HG02642 (cell line): Measurements from ENCODE around the gene PLPP4.

Source experiments
- ATAC-seq: cut with Tn5 transposase; IDR thresholded peaks from one replicate; pipeline ENCODE4 v1.9.1; 2021; ENCODE audit warnings: mild to moderate bottlenecking; ENCODE audit not compliant: unreplicated experiment, poor library complexity

The PLPP4 gene

GRCh38 chr10:120456626-120457430 lies at the start of gene PLPP4:
Gene PLPP4 (plus strand): TSS chr10:120457227. CDS start chr10:120457306, 79 bp downstream.
- no peak for ATAC-seq

DNA sequence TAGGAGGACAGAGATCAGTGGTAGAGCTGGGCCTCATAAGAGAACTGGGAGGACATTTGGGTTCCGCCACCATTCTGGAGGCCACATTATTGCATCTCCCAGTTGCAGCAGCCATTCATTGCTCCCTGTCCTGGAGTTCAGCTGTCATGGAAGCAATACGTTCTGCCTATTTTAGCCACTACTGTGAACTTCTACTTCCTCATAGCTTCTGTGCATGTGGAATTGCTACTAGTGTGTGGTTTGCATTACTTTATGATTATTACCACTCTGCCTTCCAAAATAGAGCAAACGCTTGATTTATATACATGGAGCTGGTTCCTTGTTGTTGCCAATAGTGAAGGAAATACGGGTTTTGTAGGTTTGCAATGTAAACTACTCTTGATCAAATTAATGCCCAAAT lies 47.2 kb upstream of the PLPP4 start:
- no peak for ATAC-seq

DNA sequence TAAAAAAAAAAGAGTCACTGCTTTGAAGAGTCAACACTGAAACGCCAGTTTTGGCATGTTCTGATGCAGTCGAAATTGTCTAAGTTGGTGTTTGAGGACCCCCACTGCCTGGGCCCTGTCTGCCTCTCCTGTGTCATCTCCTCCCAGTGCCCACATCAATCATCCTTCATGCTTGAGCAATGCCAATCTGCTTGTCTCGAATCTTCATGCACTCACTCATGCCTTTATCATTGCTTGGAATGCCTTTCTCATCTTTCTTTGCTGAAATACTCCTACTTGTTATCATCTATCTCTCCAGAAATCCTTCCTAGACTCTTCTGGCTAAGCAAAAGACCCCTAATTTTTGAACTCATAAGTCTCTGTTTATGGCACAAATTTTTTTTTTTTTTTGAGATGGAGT lies 42.1 kb upstream of the PLPP4 start:
- no peak for ATAC-seq

GRCh38 chr10:120415709-120416330 lies 41.2 kb upstream of the PLPP4 start:
- no peak for ATAC-seq

- no peak for ATAC-seq
Observed at GRCh38 chr10:120420421-120420820, 36.6 kb upstream of the PLPP4 start.

- ATAC-seq: no peak
Observed at GRCh38 chr10:120421250-120421649, 35.8 kb upstream of the PLPP4 start.

DNA sequence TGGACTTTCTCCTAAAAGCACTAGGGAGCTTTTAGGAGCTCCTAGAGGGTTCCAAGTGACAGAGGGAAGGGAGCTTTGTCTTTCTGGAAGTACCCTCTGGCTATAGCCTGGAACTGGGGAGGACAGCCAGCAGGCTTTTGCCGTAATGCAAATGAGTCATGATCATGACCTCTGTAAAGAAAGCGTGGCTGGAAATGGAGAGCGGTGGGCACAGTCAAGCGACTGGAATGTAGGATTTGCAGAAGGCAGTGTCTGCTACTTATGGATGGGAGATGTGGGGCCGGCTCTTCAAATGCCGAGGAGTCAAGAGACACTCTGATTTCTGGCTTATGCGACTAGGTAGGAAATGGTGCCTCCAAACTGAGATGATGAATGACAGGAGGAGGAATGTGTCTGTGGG lies 34.6 kb upstream of the PLPP4 start:
- no peak for ATAC-seq

DNA sequence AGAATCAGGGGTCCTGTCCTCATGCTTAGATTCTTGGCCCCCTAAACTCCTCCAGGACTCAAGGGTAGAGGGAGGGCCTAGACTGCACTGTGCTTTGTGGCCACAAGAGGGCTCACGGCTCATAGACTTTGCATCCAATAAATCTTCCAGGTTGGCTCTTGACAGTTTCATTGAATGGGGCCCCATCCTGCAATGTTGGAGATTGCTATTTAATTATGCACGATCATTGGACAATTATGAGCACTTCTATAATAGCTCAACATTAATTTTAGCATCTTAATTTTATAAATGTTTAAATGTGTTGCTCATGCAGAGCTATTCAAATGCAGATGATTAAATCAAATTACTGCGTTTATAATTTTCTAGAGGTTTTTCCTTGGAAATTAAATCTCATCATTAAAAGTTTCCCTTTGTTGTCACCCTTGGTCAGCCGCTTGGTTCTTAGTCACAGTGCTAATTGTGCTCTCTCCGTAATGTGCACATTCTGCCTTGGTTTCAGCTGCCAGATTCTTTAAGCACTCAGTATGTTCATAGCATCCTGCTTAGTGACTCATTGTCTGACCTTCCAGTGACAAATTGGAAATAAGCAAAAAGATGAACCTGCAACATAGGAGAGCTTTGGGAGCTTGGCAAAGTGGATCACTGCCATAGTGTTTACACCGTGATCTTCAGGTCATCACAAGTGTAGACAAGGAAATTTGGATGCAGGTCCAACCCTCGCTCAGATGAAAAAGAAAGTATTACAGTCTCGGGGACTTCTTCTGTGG lies 33.4 kb upstream of the PLPP4 start:
- ATAC-seq: peak; percentile 44

DNA sequence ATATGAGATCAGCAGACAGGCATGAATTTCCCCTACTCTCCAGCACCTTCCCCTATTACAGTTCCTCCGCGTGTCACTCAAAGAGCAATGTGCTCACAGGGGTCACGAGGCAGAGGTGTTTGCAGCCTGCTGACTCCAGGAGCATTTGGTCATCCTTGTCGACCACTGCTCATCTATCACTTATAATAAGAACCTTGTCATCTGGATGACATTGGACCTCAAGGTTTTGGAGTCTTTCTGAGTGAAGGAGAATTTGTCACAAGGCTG lies 32.9 kb upstream of the PLPP4 start:
- no peak for ATAC-seq

GRCh38 chr10:120426306-120426705 lies 30.7 kb upstream of the PLPP4 start:
- ATAC-seq: no peak

DNA sequence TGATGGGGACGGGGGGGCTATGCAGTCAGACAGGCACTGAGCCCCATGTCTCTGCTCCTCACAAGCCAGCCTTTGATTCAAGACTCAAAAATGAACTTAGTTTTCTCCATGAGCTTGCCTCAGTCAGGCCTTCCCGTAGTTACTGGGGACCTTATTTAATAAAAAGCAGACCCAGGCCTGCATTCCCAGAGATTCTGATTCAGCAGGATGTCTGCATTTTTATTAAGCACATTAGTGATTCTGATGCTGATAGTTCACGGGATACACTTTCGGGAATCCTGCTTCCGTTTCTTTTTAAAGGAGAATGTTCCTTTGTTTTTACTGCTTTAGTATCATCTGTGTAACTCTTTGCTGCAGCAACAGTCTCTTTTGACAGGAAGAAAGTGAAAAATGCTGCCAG lies 28.3 kb upstream of the PLPP4 start:
- no peak for ATAC-seq

GRCh38 chr10:120429395-120429794 lies 27.6 kb upstream of the PLPP4 start:
- ATAC-seq: no peak

GRCh38 chr10:120431251-120431651 lies 25.8 kb upstream of the PLPP4 start:
- ATAC-seq: no peak

- no peak for ATAC-seq
Observed at GRCh38 chr10:120432209-120432608, 24.8 kb upstream of the PLPP4 start.

- no peak for ATAC-seq
Observed at GRCh38 chr10:120433141-120433540, 23.9 kb upstream of the PLPP4 start.

GRCh38 chr10:120436439-120437112 lies 20.5 kb upstream of the PLPP4 start:
- ATAC-seq: no peak

DNA sequence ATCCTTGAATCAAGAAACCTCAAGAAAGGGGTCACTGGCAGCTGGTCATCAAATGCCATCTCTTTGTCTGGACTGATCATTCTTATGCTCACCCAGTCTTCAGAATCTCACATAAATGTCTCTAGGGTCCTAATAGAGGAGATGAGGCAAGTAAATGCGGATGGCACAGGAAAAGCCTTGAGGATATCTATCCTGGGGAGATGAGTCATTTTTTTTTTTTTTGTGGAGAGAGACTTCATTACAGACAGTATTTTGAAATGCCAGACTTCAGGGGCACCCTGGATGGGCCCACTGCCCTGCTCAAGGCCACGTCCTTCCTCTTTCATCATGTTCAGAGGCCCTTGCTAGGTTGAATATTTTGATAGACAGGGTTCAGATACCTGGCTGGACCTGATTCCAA lies 19.5 kb upstream of the PLPP4 start:
- ATAC-seq: no peak

GRCh38 chr10:120451968-120452367 lies 5.1 kb upstream of the PLPP4 start:
- ATAC-seq: no peak

DNA sequence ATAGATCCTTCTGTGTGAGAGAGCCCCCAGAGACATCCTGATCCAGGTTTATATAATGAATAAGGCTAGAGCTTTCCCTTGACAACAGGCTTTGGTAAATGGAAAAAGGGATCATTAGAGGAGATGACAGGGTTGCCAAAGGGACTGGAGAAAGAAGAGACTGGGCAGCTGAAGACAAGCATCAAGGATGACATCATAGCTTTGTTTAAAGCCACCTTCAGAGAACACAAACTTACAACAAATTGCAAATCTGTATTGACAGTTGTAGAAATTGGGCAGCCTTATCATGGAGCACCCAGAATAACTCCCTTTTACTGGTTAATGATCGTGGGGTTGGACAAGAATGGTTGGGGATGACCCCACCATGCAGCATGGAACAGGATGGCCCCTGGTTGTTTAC lies 3.7 kb upstream of the PLPP4 start:
- ATAC-seq: no peak

DNA sequence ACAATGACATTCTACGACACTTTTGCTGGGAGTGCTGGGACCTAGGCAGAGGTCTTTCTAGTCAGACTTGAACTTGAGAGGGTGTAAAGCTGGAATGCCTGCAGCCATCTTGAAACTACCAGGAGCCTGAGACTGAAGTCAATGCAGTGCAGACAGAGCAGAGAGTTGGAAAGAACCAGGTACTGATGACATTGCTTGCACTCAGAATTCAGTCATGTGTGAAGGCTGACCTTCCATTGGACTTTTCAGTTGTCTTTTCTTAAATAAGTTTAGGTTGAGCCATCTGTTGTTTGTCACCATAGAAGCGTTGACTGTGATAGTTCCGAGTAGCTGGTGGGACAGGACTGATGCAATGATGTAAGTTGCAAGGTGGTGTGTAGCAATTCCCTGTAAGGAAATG lies 3.1 kb upstream of the PLPP4 start:
- no peak for ATAC-seq

GRCh38 chr10:120455004-120455403 lies 2.0 kb upstream of the PLPP4 start:
- ATAC-seq: no peak
